Hepatocyte (in vitro differentiated cells): ENCODE measurements around the gene TUT1. TPM values are rescaled to one million over a fixed set of nuclear protein-coding genes. Genes with fewer than 3 reads are reported as not detected.

Experiments
- DNase-seq: peaks from one replicate; pipeline ENCODE4 v3.0.0-alpha.2; 2016; ENCODE audit warnings: low spot score
- H2AFZ ChIP-seq: fragments of 200-600 bp; sonication (generic); 2 replicates; pipeline ENCODE4 v1.6.0; 2016; ENCODE audit warnings: antibody characterized with exemption, mild to moderate bottlenecking
- H3K27ac ChIP-seq: fragments of 200-600 bp; sonication (generic); 2 replicates; pipeline ENCODE4 v1.5.1; 2016; ENCODE audit warnings: mild to moderate bottlenecking
- H3K27me3 ChIP-seq: fragments of 200-600 bp; sonication (generic); 2 replicates; pipeline ENCODE4 v1.6.1; 2016
- H3K36me3 ChIP-seq: fragments of 200-600 bp; sonication (generic); replicated peaks from 2 replicates; pipeline ENCODE4 v1.5.1; 2016; ENCODE audit warnings: low read depth; ENCODE audit not compliant: insufficient read depth
- H3K4me1 ChIP-seq: fragments of 200-600 bp; sonication (generic); 2 replicates; pipeline ENCODE4 v1.5.1; 2016; ENCODE audit warnings: mild to moderate bottlenecking, moderate library complexity; ENCODE audit not compliant: insufficient read depth
- H3K4me2 ChIP-seq: fragments of 200-600 bp; sonication (generic); 2 replicates; pipeline ENCODE4 v1.6.0; 2016
- H3K4me3 ChIP-seq: fragments of 200-600 bp; sonication (generic); 2 replicates; pipeline ENCODE4 v1.5.1; 2016; ENCODE audit warnings: mild to moderate bottlenecking
- H3K79me2 ChIP-seq: fragments of 200-600 bp; sonication (generic); 2 replicates; pipeline ENCODE4 v1.6.0; 2017; ENCODE audit warnings: mild to moderate bottlenecking
- H3K9me2 ChIP-seq: fragments of 200-600 bp; sonication (generic); replicated peaks from 2 replicates; pipeline ENCODE4 v1.6.0; 2017; ENCODE audit warnings: mild to moderate bottlenecking; ENCODE audit not compliant: insufficient read depth
- H3K9me3 ChIP-seq: fragments of 200-600 bp; sonication (generic); 2 replicates; pipeline ENCODE4 v1.5.1; 2016; ENCODE audit warnings: low read depth, mild to moderate bottlenecking
- H4K20me1 ChIP-seq: fragments of 200-600 bp; sonication (generic); 2 replicates; pipeline ENCODE4 v1.6.0; 2016; ENCODE audit warnings: mild to moderate bottlenecking; ENCODE audit not compliant: insufficient read depth, poor library complexity, severe bottlenecking
- CTCF ChIP-seq: fragments of 200-600 bp; sonication (generic); IDR thresholded peaks from 2 replicates; pipeline ENCODE4 v1.5.1; 2016; ENCODE audit warnings: antibody characterized with exemption, mild to moderate bottlenecking; ENCODE audit not compliant: poor library complexity
- EZH2 ChIP-seq: fragments of 200-600 bp; sonication (generic); IDR thresholded peaks from 2 replicates; pipeline ENCODE4 v1.6.1; 2016; ENCODE audit warnings: antibody characterized with exemption, mild to moderate bottlenecking, borderline replicate concordance
- EZH2phosphoT487 ChIP-seq: fragments of 200-600 bp; sonication (generic); IDR thresholded peaks from one replicate; pipeline ENCODE4 v1.6.1; 2018; ENCODE audit warnings: antibody characterized with exemption, mild to moderate bottlenecking, low read depth, moderate library complexity; ENCODE audit not compliant: unreplicated experiment, severe bottlenecking
- WGBS: methylation state at CpG from one replicate; pipeline ENCODE4 v1.1.6; 2016; ENCODE audit warnings: low lambda C conversion rate; ENCODE audit errors: missing lambda C conversion rate; 5-methylcytosine and 5-hydroxymethylcytosine counted together
- polyA plus RNA-seq: library from polyadenylated mRNA; unstranded; fragments of >200 nt; fragmentation: Nextera tagmentation; extraction: Ambion mirVana; gene quantifications from 2 replicates; pipeline ENCODE4 v1.2.1, GENCODE V29; 2016
- total RNA-seq: library from RNA; depleted of rRNA; stranded (reverse); fragments of >200 nt; gene quantifications from 2 replicates; pipeline ENCODE4 v1.2.3, GENCODE V29; 2014

Gene TUT1
- total and polyA plus RNA-seq, 2 experiments from 2014 or later, result 11.7 to 14.2 TPM

GRCh38 chr11:62538470-62539237 lies 52.7 kb downstream of the TUT1 start:
- 76% methylated on average over 19 of the region's 19 CpGs for WGBS
- H3K79me2 ChIP-seq, result peaks cover 96% of the 10 kb centered on the region
- no peak for DNase-seq
- H3K4me1 ChIP-seq, result peaks cover 56% of the 10 kb centered on the region
- H3K27ac ChIP-seq, result peak overlapping the region; percentile 65
- H4K20me1 ChIP-seq, result peaks cover 88% of the 10 kb centered on the region
- no peaks in the 10 kb centered on the region for H3K9me3 ChIP-seq
- no peak overlapping the region for H2AFZ ChIP-seq
- no peaks in the 10 kb centered on the region for H3K9me2 ChIP-seq
- H3K36me3 ChIP-seq, result no peaks in the 10 kb centered on the region
- no peak overlapping the region for H3K4me3 ChIP-seq
- H3K4me2 ChIP-seq, result peak overlapping the region; percentile 95
- no peak for TF ChIP-seq CTCF
- TF ChIP-seq EZH2, result no peak
- no peak for TF ChIP-seq EZH2phosphoT487
- no peaks in the 10 kb centered on the region for H3K27me3 ChIP-seq

- Histone ChIP-seq H3K4me1 (peaks cover 37% of the 10 kb centered on the region), H3K4me2 (no peak overlapping the region)
Measured at GRCh38 chr11:62536301-62536957, 54.9 kb downstream of the TUT1 start.

GRCh38 chr11:62535802-62536201 lies 55.5 kb downstream of the TUT1 start:
- Histone ChIP-seq H3K27me3 (no peaks in the 10 kb centered on the region), H3K36me3 (peaks cover 3% of the 10 kb centered on the region), H3K4me3 (no peak overlapping the region), H3K9me3 (no peaks in the 10 kb centered on the region), H3K79me2 (peaks cover 96% of the 10 kb centered on the region), H4K20me1 (peaks cover 64% of the 10 kb centered on the region), H3K4me2 (no peak overlapping the region), H3K9me2 (no peaks in the 10 kb centered on the region), H3K27ac (no peak overlapping the region), H3K4me1 (peaks cover 30% of the 10 kb centered on the region), H2AFZ (no peak overlapping the region)
- no peak for DNase-seq
- no peak for TF ChIP-seq EZH2phosphoT487
- TF ChIP-seq EZH2, result no peak
- TF ChIP-seq CTCF, result no peak
- 96% methylated on average over 12 of the region's 12 CpGs for WGBS

More at GRCh38 chr11:62536301-62536957, 54.9 kb downstream of the TUT1 start:
- WGBS, result 96% methylated on average over 20 of the region's 21 CpGs
- no peaks in the 10 kb centered on the region for H3K27me3 ChIP-seq
- H3K27ac ChIP-seq, result no peak overlapping the region
- H3K4me3 ChIP-seq, result no peak overlapping the region
- TF ChIP-seq EZH2, result no peak
- TF ChIP-seq CTCF, result no peak
- no peak for TF ChIP-seq EZH2phosphoT487
- no peak for DNase-seq
- no peak overlapping the region for H2AFZ ChIP-seq
- H3K79me2 ChIP-seq, result peaks cover 96% of the 10 kb centered on the region
- peaks cover 67% of the 10 kb centered on the region for H4K20me1 ChIP-seq
- H3K36me3 ChIP-seq, result peaks cover under 1% of the 10 kb centered on the region
- no peaks in the 10 kb centered on the region for H3K9me2 ChIP-seq
- no peaks in the 10 kb centered on the region for H3K9me3 ChIP-seq
